ENCODE measurements around the gene P2RX5. TPM values are rescaled to one million over a fixed set of nuclear protein-coding genes. Genes with fewer than 3 reads are reported as not detected.

The P2RX5 gene
- total RNA-seq, 1 experiment from 2014 or later = 0.23 TPM

- no peak for DNase-seq (ENCODE audit: low spot score)
These were observed 37.8 kb downstream of the P2RX5 start for GRCh38 chr17:3657874-3658783.

- no peak for DNase-seq (ENCODE audit: low spot score)
These were observed 38.4 kb downstream of the P2RX5 start for GRCh38 chr17:3657588-3657869.

- DNase-seq (ENCODE audit: low spot score) = no peak
These were observed 39.0 kb downstream of the P2RX5 start for GRCh38 chr17:3656755-3657587.

- no peak for DNase-seq (ENCODE audit: low spot score)
These were observed 39.6 kb downstream of the P2RX5 start for GRCh38 chr17:3656353-3656752.

GRCh38 chr17:3655766-3656165, 40.2 kb downstream of the P2RX5 start:
- DNase-seq (ENCODE audit: low spot score) = no peak

GRCh38 chr17:3647769-3648555, 48.0 kb downstream of the P2RX5 start:
- DNase-seq (ENCODE audit: low spot score) = peak; percentile 58

GRCh38 chr17:3647251-3647650, 48.7 kb downstream of the P2RX5 start:
- no peak for DNase-seq (ENCODE audit: low spot score)

GRCh38 chr17:3645310-3645709, 50.6 kb downstream of the P2RX5 start:
- no peak for DNase-seq (ENCODE audit: low spot score)

- no peak for DNase-seq (ENCODE audit: low spot score)
These were observed 52.0 kb downstream of the P2RX5 start for GRCh38 chr17:3643889-3644349.

- DNase-seq (ENCODE audit: low spot score) = no peak
These were observed 54.1 kb downstream of the P2RX5 start for GRCh38 chr17:3641717-3642486.

- no peak for DNase-seq (ENCODE audit: low spot score)
These were observed 54.9 kb downstream of the P2RX5 start for GRCh38 chr17:3641014-3641413.

GRCh38 chr17:3639981-3640596, 55.9 kb downstream of the P2RX5 start:
- no peak for DNase-seq (ENCODE audit: low spot score)

- no peak for DNase-seq (ENCODE audit: low spot score)
These were observed 59.0 kb downstream of the P2RX5 start for GRCh38 chr17:3636908-3637373.

GRCh38 chr17:3636154-3636907, 59.6 kb downstream of the P2RX5 start, which contains the start of the genes CTNS and SHPK:
Gene CTNS (plus strand): TSS chr17:3636760. CDS start chr17:3640207, 3,447 bp downstream.
Gene SHPK (minus strand): TSS chr17:3636250. CDS start chr17:3636219, 31 bp downstream.
- DNase-seq (ENCODE audit: low spot score) = peak; percentile 92

GRCh38 chr17:3635474-3636153, 60.3 kb downstream of the P2RX5 start:
- DNase-seq (ENCODE audit: low spot score) = peak; percentile 31

GRCh38 chr17:3632287-3632686, 63.7 kb downstream of the P2RX5 start:
- no peak for DNase-seq (ENCODE audit: low spot score)

- DNase-seq (ENCODE audit: low spot score) = no peak
These were observed 65.2 kb downstream of the P2RX5 start for GRCh38 chr17:3630781-3631180.

- no peak for DNase-seq (ENCODE audit: low spot score)
These were observed 68.2 kb downstream of the P2RX5 start for GRCh38 chr17:3627769-3628167.
